GM04503 (cell line): ENCODE results near the gene VSIG8.

Experiments
- DNase-seq: peaks from one replicate; pipeline ENCODE4 v3.0.0-alpha.2; 2012; ENCODE audit warnings: low read depth

The VSIG8 gene

GRCh38 chr1:159829273-159829634, 33.2 kb downstream of the VSIG8 start:
- DNase-seq: no peak

DNA sequence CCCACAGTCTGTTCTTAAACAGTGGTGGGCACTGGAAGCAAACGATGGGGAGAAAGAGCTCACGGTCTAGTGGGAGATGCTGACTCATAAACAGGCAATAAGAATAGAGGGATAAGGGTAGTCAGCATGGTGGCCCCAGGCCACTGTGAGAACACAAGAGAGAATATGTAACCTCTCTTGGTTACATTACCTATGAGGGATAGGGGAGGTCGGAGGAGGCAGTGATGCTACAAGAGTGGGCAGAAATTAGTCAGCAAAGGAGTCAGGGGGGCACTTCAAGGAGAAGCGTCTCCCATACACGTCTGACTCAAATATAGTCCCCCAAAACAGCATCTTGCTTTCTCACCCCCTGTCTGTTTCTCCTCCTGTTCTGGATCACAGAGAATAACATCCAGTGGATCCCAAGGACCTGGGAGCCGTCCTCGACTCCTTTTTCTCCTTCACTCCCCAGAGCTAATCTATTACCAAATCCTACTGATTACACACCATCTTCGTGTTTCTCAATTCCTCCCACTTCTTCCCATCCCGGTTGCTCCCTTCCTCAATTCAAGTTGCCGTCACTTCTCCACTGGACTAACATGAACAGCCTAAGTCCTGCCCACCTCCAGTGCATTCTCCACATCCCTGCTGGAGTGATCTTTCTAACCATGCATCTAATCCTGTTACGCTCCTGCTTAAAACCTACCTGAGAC, 33.7 kb downstream of the VSIG8 start:
- no peak for DNase-seq

DNA sequence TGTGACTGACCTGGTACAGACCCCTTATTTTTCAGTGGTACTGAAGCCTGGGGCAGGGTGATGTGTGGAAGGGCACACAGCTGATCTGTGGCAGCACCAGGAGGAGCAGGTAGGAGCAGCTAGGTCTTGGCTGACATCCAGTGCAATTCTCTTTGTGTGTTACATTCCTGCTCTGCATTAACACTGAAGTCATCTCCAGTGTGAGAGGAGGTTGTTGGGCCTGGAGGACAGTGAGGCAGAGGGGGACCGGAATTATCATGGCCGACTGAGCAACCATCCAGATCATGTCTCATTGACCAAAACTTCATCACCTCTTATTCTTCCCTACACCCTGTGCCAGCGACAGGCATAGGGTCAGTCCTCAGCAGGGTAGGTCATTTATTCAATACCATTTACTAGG, 34.3 kb downstream of the VSIG8 start:
- DNase-seq: no peak

DNA sequence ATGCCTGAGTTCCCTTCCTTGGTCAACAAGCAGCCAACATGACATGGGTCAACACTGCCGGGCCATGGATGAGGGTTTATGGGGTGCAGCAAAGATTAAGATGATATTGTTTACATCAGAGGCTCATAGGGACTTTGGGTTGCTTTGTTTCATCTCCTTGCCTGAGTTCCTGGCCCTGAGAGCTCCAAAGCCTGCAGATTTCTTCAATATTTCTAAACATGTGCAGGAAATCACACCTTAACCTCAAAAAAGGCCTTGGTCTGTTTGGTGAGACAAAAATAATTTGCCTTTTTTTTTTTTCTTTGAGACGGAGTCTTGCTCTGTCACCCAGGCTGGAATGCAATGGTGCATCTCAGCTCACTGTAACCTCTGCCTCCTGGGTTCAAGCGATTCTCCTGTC, 34.9 kb downstream of the VSIG8 start:
- no peak for DNase-seq

DNA sequence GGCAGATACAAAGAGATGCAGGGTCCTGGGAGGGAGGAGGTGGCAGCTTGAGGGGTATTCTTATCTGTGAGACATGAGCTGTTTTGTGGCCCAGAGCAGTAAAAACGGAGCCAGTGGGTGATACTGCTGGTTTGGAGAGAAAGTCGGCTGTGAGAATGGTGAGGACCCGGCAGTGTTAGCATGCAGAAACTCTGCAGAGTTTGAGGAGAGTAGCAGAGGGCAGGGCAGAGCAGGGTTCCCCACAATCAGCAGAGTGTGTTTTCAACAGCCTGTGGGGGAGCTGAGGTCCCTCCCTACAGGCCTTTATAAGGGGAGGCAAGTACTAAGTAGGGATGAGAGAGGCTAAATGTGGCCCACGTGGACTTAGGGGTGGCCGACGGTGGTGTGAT, 35.4 kb downstream of the VSIG8 start:
- DNase-seq: no peak

GRCh38 chr1:159826441-159827101, 35.9 kb downstream of the VSIG8 start, which contains the start of gene SLAMF8:
TSS of gene SLAMF8 (plus strand) at chr1:159826873. CDS start at chr1:159826899, 26 bp downstream.
- DNase-seq: no peak

DNA sequence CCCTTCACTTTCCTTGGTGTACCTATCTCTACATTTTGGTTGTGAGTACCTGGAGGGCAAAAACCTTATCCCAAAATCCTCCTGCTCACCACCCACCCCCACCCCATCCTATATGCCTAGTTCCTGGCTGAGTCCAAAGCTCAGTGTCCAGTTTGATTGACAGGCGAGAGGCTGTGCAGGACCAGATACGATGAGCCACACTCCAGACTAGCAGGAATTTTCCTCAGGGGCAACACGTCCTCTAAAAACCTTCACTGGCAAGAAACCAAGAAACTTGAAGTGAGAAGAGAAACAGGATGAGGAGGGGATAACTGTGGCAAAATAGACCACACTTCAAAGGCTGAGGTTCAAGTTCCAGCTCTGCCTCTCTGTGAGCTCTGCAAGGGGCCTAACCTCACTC, 36.9 kb downstream of the VSIG8 start:
- DNase-seq: no peak

DNA sequence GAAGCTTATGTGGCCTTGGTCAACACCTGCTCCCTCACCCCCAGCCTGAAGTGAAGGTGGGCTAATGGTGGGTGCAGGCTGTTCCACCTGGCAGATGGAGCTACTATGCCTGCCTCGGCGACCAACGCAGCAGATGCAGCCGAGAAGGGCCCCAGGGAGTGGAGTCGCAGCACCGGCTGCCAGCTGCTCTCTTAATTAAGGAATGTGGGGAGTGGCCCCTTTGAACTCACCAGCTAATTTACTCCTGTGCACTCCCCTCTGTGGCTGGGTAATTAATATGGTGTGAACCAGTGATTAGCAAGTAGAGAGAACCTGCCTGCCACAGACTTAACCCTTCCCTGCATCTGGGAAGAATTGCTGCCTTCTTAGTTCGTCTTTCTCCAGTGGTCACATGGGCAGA, 39.1 kb downstream of the VSIG8 start:
- no peak for DNase-seq

- DNase-seq: no peak
Observed at GRCh38 chr1:159821171-159821867, 41.1 kb downstream of the VSIG8 start.

GRCh38 chr1:159817276-159818041, 45.0 kb downstream of the VSIG8 start:
- no peak for DNase-seq

- no peak for DNase-seq
Observed at GRCh38 chr1:159815926-159816325, 46.5 kb downstream of the VSIG8 start.

GRCh38 chr1:159804924-159805323, 57.5 kb downstream of the VSIG8 start:
- DNase-seq: no peak
